Fibroblast of gingiva (primary cell): Measurements from ENCODE around the gene BCL2L14.

Source experiments
- DNase-seq: peaks from one replicate; pipeline ENCODE4 v3.0.0-alpha.2; 2011; ENCODE audit warnings: low read depth

Gene BCL2L14, protein sequence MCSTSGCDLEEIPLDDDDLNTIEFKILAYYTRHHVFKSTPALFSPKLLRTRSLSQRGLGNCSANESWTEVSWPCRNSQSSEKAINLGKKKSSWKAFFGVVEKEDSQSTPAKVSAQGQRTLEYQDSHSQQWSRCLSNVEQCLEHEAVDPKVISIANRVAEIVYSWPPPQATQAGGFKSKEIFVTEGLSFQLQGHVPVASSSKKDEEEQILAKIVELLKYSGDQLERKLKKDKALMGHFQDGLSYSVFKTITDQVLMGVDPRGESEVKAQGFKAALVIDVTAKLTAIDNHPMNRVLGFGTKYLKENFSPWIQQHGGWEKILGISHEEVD

GRCh38 chr12:12070674-12071656 lies at the start of gene BCL2L14:
Gene BCL2L14, plus strand, starts transcription at chr12:12070939. Its CDS starts 8,367 bp downstream, at chr12:12079306.
- DNase-seq: no peak

DNA sequence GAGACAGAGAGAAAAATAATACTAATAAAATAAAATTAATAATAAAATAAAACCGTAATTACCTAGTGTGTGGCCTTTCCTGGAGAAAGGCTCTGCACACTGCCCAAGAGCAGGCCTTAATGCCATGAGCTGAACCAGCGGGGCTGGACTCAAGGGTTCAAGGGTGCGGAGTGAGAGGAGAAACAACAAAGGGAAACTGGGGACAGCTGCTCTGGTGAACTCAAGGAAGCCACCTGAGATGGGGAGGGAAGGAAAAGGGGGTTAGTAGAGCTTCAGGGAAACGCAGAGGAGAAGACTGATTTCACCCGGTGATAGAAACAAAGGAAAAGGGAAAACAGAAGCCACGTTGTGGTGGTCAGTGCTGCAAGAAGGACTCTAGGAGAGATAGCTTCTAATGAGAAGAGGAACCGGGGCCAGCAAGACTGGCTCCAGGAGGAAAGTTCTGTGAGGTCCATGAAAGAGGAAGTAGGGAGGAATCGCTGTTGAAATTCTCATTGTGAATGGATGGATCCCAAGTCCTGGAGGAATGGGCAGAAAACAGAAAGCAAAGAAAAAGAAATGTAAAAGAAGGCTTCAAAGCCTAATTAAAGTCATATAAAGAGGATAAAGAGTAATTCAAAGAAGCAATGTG lies 48.3 kb upstream of the BCL2L14 start:
- DNase-seq: no peak

GRCh38 chr12:12023456-12023855 lies 47.3 kb upstream of the BCL2L14 start:
- no peak for DNase-seq

DNA sequence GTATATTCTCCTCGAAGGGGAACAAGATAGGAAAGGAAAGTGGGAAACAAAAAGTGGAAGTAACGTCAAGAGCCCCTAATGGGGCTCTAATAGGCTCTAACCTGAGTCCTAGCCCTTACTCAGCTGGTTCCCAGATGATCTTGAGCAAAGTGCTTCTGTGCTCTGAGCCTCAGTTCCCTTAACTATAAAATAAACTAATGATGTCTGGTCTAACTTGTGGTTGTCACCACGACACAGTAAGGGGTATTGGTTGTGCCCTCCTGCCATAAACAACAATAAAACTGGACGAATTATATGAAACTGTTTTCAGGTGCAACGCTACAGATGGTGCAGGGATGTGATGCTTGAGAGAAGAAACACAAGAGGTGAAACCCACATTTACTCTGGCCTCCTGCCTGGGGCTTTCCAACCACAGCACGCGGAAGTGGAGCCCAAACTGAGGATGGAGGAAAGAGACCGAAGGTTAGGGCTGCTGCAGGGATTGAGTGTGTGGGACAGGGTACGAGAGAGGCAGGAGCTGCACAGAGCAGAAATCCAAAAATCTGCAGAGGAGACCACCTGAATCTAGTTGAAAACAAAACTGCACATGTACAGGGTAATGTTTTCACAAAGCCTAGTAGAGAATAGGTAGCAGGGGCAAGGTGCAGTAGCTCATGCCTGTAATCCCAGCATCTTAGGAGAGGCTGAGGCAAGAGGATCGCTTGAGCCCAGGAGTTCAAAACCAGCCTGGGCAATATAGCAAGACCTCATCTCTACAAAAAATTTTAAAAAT lies 45.6 kb upstream of the BCL2L14 start:
- no peak for DNase-seq

DNA sequence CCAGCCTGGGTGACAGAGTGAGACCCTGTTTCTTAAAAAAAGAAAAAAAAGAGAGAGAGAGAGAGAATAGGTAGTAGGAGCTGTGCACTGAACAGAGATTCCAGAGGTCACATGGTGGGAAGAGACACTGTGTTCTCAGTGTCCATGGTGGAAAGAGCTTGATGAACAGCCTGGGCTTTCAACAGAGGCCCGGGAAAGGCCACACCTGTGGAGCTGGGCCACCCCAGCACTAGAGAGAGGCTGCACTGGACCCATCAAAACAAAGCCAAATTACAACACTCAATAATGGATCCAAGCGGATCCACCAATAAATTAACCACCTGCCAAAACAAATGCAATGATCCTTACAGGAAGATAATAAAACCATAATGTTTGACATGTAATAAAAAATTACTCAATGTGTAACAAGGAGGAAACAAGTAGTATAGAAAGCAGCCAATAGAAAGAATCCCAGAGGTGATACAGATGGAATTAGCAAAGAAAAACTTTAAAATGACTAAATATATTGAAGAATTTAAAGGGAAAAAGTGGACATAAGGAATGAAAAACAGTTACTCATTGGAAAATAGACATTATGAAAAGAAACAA lies 44.8 kb upstream of the BCL2L14 start:
- DNase-seq: no peak

- DNase-seq: no peak
These were observed 41.9 kb upstream of the BCL2L14 start for GRCh38 chr12:12028668-12029402.

DNA sequence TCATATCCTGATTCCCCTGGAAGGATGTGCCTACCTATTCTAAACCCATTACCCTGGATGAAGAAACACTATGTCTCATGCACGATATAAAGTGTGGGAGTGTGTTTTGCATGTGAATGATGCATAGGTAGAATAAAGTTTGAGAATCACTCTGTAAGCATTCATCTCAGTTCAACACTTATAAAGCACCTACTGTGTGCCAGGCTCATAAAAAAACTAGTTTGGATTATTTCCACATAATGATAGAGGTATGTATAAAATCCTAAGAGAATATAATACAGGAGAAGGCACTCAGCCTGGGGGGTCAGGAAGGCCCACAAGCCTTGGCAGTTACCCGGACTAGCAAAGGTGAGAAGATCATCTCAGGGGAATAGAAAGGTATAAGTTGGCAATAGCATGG lies 41.1 kb upstream of the BCL2L14 start:
- no peak for DNase-seq

DNA sequence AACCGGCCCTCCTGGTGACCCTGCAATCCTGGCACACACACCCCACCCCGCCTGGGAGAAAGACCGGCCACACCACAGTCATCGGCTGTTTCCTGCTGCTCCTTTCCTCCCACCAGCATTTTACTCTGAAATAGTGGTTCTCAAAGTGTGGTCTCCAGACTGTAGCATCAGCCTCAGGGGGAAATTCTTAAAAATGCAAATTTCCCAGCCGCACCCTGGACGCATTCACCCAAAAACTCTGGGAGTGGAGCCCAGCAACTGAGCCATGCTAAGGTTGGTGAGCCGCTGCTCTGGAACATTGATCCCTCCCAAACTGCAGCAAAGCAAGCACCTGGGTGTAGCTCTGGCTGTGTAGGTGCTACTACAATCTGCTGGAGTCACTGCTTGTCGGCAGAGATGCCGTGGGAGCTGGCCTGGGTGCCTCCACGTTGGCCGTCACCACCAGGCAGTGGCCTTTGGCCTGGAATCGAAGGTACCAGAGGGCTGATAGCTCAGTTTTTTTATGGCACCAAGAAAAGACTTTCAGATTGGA lies 38.4 kb upstream of the BCL2L14 start:
- DNase-seq: no peak

DNA sequence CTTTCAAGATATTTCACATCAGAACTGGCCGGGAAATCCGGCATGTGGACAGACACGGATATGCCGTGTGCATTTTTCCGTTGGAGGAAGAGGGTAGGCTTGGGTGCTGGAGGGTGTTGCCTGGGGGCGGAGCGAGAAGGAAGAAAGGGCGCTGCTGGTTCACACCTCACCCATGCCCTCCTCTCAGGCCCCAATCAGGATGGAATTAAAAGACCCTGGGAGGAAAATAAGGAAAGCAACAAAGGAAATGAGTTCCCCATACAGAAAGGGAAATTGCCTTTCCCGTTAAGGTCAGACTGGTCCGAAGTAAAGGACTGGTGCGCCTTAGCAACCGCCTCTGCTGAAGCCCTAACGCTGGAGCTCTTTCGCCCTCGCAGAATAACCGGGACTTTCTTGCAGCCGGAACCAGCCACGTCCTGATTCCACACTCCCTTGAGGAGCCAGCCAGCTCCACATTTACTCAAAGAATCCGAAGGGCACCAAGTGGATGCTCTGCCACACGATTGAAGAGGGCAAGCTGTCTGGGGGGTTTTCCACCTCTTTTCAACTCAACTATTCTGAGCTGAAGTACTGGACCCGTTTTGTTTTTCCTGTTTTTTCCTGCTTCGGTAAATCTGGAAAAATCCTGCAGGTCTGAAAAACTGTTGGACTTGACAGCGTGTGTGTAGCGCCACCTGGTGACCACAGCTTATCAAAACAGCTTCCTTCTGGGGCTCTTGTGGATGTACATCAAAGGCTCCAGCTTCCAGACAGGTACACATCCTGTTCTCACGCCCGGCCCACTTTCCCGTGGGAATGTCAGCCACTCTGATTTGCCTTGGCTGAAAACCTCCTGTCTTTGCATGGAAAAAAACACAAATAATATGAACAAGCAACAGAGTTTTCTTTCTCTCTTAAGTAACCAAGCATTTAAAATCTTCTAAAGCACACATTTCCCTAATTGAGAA lies 37.6 kb upstream of the BCL2L14 start:
- peak; percentile 72 for DNase-seq

DNA sequence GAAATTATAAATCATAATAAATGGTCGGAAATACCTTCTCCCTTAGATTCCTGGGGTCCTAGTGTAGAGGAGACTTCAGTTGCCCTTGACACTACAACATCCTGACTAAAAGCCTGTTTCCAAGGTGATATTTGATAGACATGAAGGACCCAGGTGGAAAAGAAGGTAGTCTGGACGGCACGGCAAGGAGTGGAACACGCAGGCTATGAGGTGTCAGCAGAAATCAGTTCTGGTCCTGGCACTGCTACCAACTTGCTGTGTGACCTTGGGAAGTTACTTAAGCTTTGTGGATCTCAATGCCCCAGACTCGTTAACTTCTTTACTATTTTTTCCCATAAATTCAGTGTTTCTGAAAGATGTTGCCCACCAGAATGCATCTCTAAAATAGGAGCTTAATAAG lies 36.9 kb upstream of the BCL2L14 start:
- no peak for DNase-seq

DNA sequence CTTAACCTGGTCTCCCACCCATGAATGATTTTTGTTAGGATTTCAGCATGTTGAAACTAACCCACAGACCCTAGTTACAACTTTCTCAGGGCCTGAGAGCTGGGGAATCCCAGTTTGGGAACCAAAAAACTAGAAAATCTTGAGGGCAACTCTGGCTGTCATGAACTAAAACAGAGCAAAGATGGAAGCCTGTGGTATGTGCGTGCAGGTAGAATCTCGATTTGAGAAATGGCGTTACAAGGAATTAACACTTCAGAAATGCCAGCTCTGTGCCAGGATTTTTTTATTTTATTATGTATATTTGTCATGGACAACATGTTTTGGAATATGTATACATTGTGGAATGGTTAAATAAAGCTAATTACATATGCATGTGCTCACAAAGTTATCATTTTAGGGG lies 36.4 kb upstream of the BCL2L14 start:
- no peak for DNase-seq

GRCh38 chr12:12035229-12035628 lies 35.5 kb upstream of the BCL2L14 start:
- no peak for DNase-seq

DNA sequence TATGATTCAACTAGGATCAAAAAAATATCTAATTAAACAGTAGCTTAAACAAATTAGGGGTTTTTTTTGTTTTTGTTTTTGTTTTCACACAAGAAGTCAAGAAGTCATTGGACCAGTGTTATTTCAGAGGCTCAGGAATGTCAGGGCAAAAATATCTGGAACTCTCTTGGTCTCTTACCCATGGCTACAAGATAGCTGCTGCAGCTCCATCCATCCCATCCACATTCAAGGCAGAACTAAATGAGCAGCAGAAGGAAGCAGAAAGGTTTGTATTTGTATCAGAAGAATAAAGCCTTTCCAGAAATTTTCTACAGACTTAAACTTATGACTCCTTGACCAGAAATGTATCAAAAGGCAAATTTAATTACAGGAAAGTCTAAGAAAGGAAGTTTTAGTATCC lies 33.8 kb upstream of the BCL2L14 start:
- DNase-seq: no peak

DNA sequence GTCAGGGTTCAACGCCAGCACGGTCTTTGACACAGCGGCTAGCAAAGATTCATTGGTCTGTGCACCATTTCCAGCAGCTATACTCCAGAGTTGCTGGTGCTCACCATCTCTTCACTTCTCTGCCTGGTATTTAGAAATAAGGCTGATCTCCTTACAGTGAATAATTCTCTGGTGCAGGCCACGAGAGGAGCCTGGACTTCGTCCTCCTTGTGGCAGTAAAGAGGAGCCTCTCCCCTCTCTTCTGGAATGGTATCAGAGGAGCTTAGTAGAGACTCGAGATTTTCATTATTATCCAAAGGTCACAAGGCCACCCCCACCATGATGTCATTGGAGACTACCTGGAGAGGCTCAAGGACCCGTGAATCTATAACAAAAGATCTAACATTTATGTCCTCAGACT lies 30.8 kb upstream of the BCL2L14 start:
- no peak for DNase-seq

GRCh38 chr12:12046401-12046800 lies 24.3 kb upstream of the BCL2L14 start:
- no peak for DNase-seq

DNA sequence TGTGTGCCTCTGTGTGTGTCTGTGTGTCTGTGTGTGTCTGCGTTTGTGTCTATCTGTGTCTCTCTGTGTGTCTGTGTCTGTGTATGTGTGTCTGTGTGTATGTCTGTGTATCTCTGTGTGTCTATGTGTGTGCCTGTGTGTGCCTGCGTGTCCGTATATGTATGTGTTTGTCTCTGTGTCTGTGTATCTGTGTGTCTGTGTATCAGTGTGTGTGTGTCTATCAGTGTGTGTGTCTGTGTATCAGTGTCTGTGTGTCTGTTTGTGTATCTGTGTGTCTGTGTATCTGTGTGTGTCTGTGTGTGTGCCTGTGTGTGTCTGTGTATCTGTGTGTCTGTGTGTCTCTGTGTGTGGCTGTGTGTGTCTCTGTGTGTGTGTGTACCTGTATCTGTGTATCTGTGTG lies 23.1 kb upstream of the BCL2L14 start:
- DNase-seq: no peak

- DNase-seq: no peak
These were observed 22.5 kb upstream of the BCL2L14 start for GRCh38 chr12:12048266-12048665.

DNA sequence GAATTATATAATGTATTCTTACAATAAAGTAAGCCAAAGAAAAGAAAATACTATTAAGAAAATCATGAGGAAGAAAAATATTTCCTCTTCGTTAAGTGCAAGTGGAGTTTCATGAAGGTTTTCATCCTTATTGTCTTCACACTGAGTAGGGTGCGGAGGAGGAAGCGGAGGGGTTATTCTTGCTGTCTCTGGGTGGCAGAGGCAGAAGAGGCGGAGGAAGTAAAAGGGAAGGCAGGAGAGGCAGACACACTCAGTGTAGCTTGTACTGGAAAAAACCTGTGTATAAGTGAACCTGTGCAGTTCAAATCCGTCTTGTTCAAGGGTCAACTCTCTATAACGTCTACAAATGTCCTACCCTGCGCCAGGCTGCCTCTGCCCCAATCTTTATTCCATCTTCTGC lies 22.0 kb upstream of the BCL2L14 start:
- DNase-seq: no peak

DNA sequence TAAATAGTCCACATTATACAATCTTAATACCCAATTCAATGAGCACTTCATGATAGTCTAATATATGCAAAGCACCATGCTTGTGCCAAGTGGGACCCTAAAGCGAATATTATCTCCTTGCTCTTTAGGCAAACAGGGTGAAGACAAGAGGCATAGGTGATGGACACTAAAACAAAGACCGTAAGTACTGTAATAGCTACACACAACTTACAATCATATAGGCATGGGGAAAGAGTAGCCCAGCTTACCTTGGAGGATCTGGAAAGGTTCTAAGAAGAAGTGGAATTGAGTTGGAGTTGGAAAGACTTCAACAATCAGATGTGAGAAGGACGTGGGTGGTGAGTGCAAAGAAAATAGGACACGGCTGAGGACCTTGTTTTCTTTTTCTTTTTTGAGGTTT lies 19.1 kb upstream of the BCL2L14 start:
- DNase-seq: no peak
